ENCODE data around the gene OR6B3.

- TF ChIP-seq TAF1 (IDR thresholded peaks at IDR 0.05; ENCODE audit: low read depth, low read length) (no peak), KDM1A (IDR thresholded peaks at IDR 0.05; ENCODE audit: borderline replicate concordance, low read length) (no peak), RXRA (IDR thresholded peaks at IDR 0.05; ENCODE audit: insufficient read depth, low read depth, low read length) (no peak)
Observed at GRCh38 chr2:240037358-240037757, 16.0 kb downstream of the OR6B3 start.
